Thyroid gland (tissue), 4 donors: ENCODE data around the gene CIPC. TPM values are rescaled to one million over a fixed set of nuclear protein-coding genes. Genes with fewer than 3 reads are reported as not detected.
A peak's percentile ranks its signal among the peaks of the same experiment; 100 is the strongest.

Source experiments
- DNase-seq, 2 donors: peaks; one replicate each; pipeline ENCODE4 v3.0.0-alpha.2; 2019
- H3K27ac ChIP-seq, 3 donors: fragments of 200-600 bp; sonication (generic); 1 replicate in 2 of 3; 2 replicates in 1 of 3; pipeline ENCODE4 v1.5.1; 2016 to 2019; ENCODE audit warnings: mild to moderate bottlenecking in 1 of 3, moderate library complexity in 1 of 3
- H3K27me3 ChIP-seq: fragments of 200-600 bp; sonication (generic); one replicate; pipeline ENCODE4 v1.5.1; 2019
- H3K36me3 ChIP-seq, 2 donors: fragments of 200-600 bp; sonication (generic); one replicate each; pipeline ENCODE4 v1.5.1; 2016 to 2019
- H3K4me1 ChIP-seq, 2 donors: fragments of 200-600 bp; sonication (generic); one replicate each; pipeline ENCODE4 v1.5.1; 2017 to 2019
- H3K4me3 ChIP-seq, 3 donors: fragments of 200-600 bp; sonication (generic); replicated peaks in 1 of 3; 1 replicate in 2 of 3; 2 replicates in 1 of 3; pipeline ENCODE4 v1.5.1; 2016; ENCODE audit warnings: mild to moderate bottlenecking in 1 of 3
- H3K9me3 ChIP-seq: fragments of 200-600 bp; sonication (generic); one replicate; pipeline ENCODE4 v1.5.1; 2017
- CTCF ChIP-seq, 6 experiments: fragments of 200-600 bp in 3 of 6; fragments of 450-650 bp in 3 of 6; sonication (generic) in 3 of 6; IDR thresholded peaks; one replicate each; pipeline ENCODE4 v1.5.1; 2016 to 2019; ENCODE audit warnings: antibody characterized with exemption in 6 of 6, mild to moderate bottlenecking in 2 of 6, inconsistent platforms in 1 of 6, moderate library complexity in 1 of 6
- POLR2A ChIP-seq, 2 donors: fragments of 450-650 bp; IDR thresholded peaks; one replicate each; pipeline ENCODE4 v1.6.1; 2017; ENCODE audit warnings: antibody characterized with exemption in 2 of 2, mild to moderate bottlenecking in 2 of 2, moderate library complexity in 1 of 2
- WGBS, 2 donors: methylation state at CpG; one replicate each; pipeline ENCODE4 v1.1.5; 2017; 5-methylcytosine and 5-hydroxymethylcytosine counted together
- intact Hi-C: fragments of 100-400 bp; cut with DNase I; formaldehyde crosslinking; loops from one replicate; pipeline ENCODE4 v1.15.1; 2023
- total RNA-seq, 4 donors: library from RNA; depleted of rRNA; stranded (reverse); fragments of >200 nt; gene quantifications; one replicate each; pipeline ENCODE4 v1.2.3, GENCODE V29; 2016

CIPC gene
- total RNA-seq, 4 donors from 2014 or later: 37.6 to 59.5 (median 44.6) TPM

- H3K4me3 ChIP-seq: no peak overlapping the region
- intact Hi-C loops: loop anchor here (5.0 kb wide), 1 partner anchor 154 kb away; no protein-coding TSS in a partner anchor
- H3K27ac ChIP-seq: no peak overlapping the region
- no peaks in the 10 kb centered on the region for H3K36me3 ChIP-seq
- WGBS, 2 donors: 80 to 87% methylated on average over 6 of the region's 6 CpGs
- TF ChIP-seq CTCF (IDR thresholded peaks at IDR 0.05): no peak
- TF ChIP-seq POLR2A (IDR thresholded peaks at IDR 0.05): no peak
- H3K27me3 ChIP-seq: no peaks in the 10 kb centered on the region
- no peak for DNase-seq
- peaks cover 5 to 22% of the 10 kb centered on the region in 2 donors for H3K4me1 ChIP-seq
- no peaks in the 10 kb centered on the region for H3K9me3 ChIP-seq
Observed at GRCh38 chr14:77065851-77066577, 32.0 kb upstream of the CIPC start.

- peaks cover 5 to 22% of the 10 kb centered on the region in 2 donors for H3K4me1 ChIP-seq
- TF ChIP-seq CTCF (IDR thresholded peaks at IDR 0.05): no peak
- TF ChIP-seq POLR2A (IDR thresholded peaks at IDR 0.05): no peak
- intact Hi-C loops: loop anchor here (5.0 kb wide), 1 partner anchor 154 kb away; no protein-coding TSS in a partner anchor
Observed at GRCh38 chr14:77066578-77067172, 31.4 kb upstream of the CIPC start.

GRCh38 chr14:77067632-77068516 lies 30.2 kb upstream of the CIPC start:
- peak; percentile 74 to 76 for DNase-seq
- Histone ChIP-seq H3K4me1 (peaks cover 5 to 22% of the 10 kb centered on the region in 2 donors), H3K27me3 (no peaks in the 10 kb centered on the region), H3K36me3 (no peaks in the 10 kb centered on the region), H3K9me3 (no peaks in the 10 kb centered on the region), H3K27ac (no peak overlapping the region), H3K4me3 (no peak overlapping the region)
- 45 to 47% methylated on average over 11 of the region's 11 CpGs for WGBS, 2 donors
- peak; percentile 63 to 94 (median 86) for TF ChIP-seq CTCF (IDR thresholded peaks at IDR 0.05)
- no peak for TF ChIP-seq POLR2A (IDR thresholded peaks at IDR 0.05)
- intact Hi-C loops: loop anchor here (2.0 to 5.0 kb wide), 2 partner anchors 156 to 195 kb away; no protein-coding TSS in a partner anchor

More at GRCh38 chr14:77066578-77067172, 31.4 kb upstream of the CIPC start:
- Histone ChIP-seq H3K36me3 (no peaks in the 10 kb centered on the region), H3K27ac (no peak overlapping the region), H3K9me3 (no peaks in the 10 kb centered on the region), H3K27me3 (no peaks in the 10 kb centered on the region), H3K4me3 (no peak overlapping the region)
- DNase-seq: no peak
- WGBS, 2 donors: 74 to 89% methylated on average over 10 of the region's 10 CpGs

GRCh38 chr14:77068517-77069200 lies 29.4 kb upstream of the CIPC start:
- Histone ChIP-seq H3K27ac (no peak overlapping the region), H3K4me3 (no peak overlapping the region), H3K36me3 (no peaks in the 10 kb centered on the region), H3K4me1 (peaks cover 5 to 22% of the 10 kb centered on the region in 2 donors), H3K9me3 (no peaks in the 10 kb centered on the region), H3K27me3 (no peaks in the 10 kb centered on the region)
- intact Hi-C loops: loop anchor here (2.0 to 5.0 kb wide), 2 partner anchors 156 to 196 kb away; no protein-coding TSS in a partner anchor
- TF ChIP-seq POLR2A (IDR thresholded peaks at IDR 0.05) (no peak), CTCF (IDR thresholded peaks at IDR 0.05) (no peak)
- 59 to 63% methylated on average over 5 of the region's 5 CpGs for WGBS, 2 donors
- no peak for DNase-seq
